NCI-H146 (cell line): ENCODE measurements around the gene NUFIP1.
"Not testable (repeated sequence)": the region's sequence is repeated elsewhere in the genome, so short reads cannot be mapped to it uniquely, and the experiment has no call there.

Experiments used
- DNase-seq: peaks from one replicate; lab custom pipeline; 2025; lab: John Stamatoyannopoulos, UW

NUFIP1 gene

GRCh38 chr13:44919104-44919804 is 70.0 kb downstream of the NUFIP1 start:
- no peak for DNase-seq

GRCh38 chr13:44918326-44919103 is 70.8 kb downstream of the NUFIP1 start:
- DNase-seq, result no peak

GRCh38 chr13:44917589-44918325 is 71.5 kb downstream of the NUFIP1 start:
- no peak for DNase-seq

GRCh38 chr13:44912278-44913016 is 76.8 kb downstream of the NUFIP1 start:
- no peak for DNase-seq

GRCh38 chr13:44908712-44909111 is 80.6 kb downstream of the NUFIP1 start:
- DNase-seq, result no peak

GRCh38 chr13:44908266-44908665 is 81.0 kb downstream of the NUFIP1 start:
- no peak for DNase-seq

- no peak for DNase-seq
These were observed 82.6 kb downstream of the NUFIP1 start for GRCh38 chr13:44906713-44907112.

GRCh38 chr13:44906230-44906629 is 83.0 kb downstream of the NUFIP1 start:
- DNase-seq, result peak; percentile 17

GRCh38 chr13:44905556-44905955 is 83.7 kb downstream of the NUFIP1 start:
- DNase-seq, result no peak

GRCh38 chr13:44904967-44905366 is 84.3 kb downstream of the NUFIP1 start:
- peak; percentile 73 for DNase-seq

- no peak for DNase-seq
These were observed 85.7 kb downstream of the NUFIP1 start for GRCh38 chr13:44903574-44903985.

GRCh38 chr13:44902738-44903137 is 86.5 kb downstream of the NUFIP1 start:
- DNase-seq, result no peak

- DNase-seq, result peak; percentile 87
These were observed 89.3 kb downstream of the NUFIP1 start for GRCh38 chr13:44899967-44900366.

GRCh38 chr13:44898308-44898707 is 91.0 kb downstream of the NUFIP1 start:
- DNase-seq, result not testable (repeated sequence)

- no peak for DNase-seq
These were observed 93.3 kb downstream of the NUFIP1 start for GRCh38 chr13:44895953-44896335.

GRCh38 chr13:44895264-44895952 is 93.9 kb downstream of the NUFIP1 start:
- no peak for DNase-seq

- DNase-seq, result no peak
These were observed 95.1 kb downstream of the NUFIP1 start for GRCh38 chr13:44894001-44894770.
